NOMO-1 (cell line): Measurements from ENCODE around the gene INKA2.

Source experiments
- DNase-seq, 2 experiments: peaks; one replicate each; lab custom pipeline; 2025; ENCODE audit not compliant: unreplicated experiment in 2 of 2; lab: John Stamatoyannopoulos, UW

Gene INKA2

GRCh38 chr1:111734426-111734825 lies 4.8 kb downstream of the INKA2 start:
- no peak for DNase-seq

- DNase-seq, result peak; percentile 51 to 71
Measured at GRCh38 chr1:111733992-111734341, 5.2 kb downstream of the INKA2 start.

- DNase-seq, result peak; percentile 79 to 93
Measured at GRCh38 chr1:111733183-111733991, 5.8 kb downstream of the INKA2 start.

- DNase-seq, result no peak
Measured at GRCh38 chr1:111732718-111733117, 6.5 kb downstream of the INKA2 start.

- no peak for DNase-seq
Measured at GRCh38 chr1:111731956-111732355, 7.2 kb downstream of the INKA2 start.

- DNase-seq, result no peak
Measured at GRCh38 chr1:111730706-111731105, 8.5 kb downstream of the INKA2 start.

GRCh38 chr1:111729946-111730681 lies 9.1 kb downstream of the INKA2 start:
- no peak for DNase-seq

GRCh38 chr1:111729271-111729921 lies 9.8 kb downstream of the INKA2 start:
- no peak for DNase-seq

- no peak for DNase-seq
Measured at GRCh38 chr1:111727056-111727455, 12.1 kb downstream of the INKA2 start.

GRCh38 chr1:111725192-111725591 lies 14.0 kb downstream of the INKA2 start:
- DNase-seq, result no peak

GRCh38 chr1:111723871-111724270 lies 15.3 kb downstream of the INKA2 start:
- DNase-seq, result peak; percentile 7 to 19

GRCh38 chr1:111723091-111723806 lies 15.9 kb downstream of the INKA2 start:
- no peak for DNase-seq

GRCh38 chr1:111720977-111721786 lies 18.0 kb downstream of the INKA2 start:
- no peak for DNase-seq

- no peak for DNase-seq
Measured at GRCh38 chr1:111720274-111720976, 18.8 kb downstream of the INKA2 start.

GRCh38 chr1:111719674-111720132 lies 19.5 kb downstream of the INKA2 start:
- no peak for DNase-seq

- no peak for DNase-seq
Measured at GRCh38 chr1:111719135-111719534, 20.1 kb downstream of the INKA2 start.

GRCh38 chr1:111717450-111717849 lies 21.7 kb downstream of the INKA2 start:
- no peak for DNase-seq

GRCh38 chr1:111716333-111716732 lies 22.9 kb downstream of the INKA2 start:
- DNase-seq, result no peak

- DNase-seq, result no peak
Measured at GRCh38 chr1:111709986-111710385, 29.2 kb downstream of the INKA2 start.
